Measurements from ENCODE around the gene ZNF511.

ZNF511 gene

DNA sequence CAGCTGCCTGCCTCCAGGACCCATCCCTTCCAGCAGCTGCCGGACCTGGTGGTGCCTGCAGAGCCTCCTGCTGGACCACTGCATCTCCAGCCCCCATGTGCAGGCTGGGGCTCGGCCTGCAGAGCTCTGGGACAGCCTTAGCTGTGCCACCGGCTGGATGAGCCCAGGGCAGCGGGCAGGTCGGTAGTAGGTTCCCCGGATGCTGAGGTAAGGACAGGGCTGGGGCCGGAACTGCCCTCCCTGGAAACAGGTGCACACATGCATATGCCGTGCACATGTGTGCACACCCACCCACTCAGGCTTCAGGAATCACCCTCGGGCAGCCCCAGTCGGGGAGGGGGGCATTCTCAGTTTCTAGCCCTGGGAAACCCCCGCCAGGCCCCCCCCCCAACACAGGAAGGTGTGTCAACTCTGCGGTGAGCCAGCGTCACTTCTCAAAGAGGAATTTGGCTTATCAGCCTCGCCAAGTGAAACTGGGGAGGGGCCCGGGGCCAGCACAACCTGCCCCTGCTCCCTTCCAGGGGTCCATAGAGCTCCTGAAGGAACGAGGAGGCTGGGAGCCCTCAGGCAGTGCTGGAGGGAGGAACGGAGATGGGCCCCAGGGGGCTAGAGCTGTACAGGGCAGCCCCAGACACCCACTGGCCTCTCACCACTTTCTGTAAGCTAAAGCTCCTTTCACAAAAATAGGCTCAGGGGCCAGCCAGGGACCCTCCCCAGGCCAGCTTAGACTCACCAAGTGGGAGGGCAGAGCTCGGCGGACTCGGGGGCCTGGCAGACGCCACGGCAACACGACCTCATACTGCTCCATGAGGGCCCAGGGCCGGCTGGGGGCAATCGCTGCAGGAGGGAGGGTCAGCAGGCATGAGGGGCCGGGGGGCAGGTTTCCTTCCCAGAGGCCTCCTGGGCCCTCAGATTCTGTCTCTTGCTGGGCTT, 33.7 kb upstream of the ZNF511 start:
- DNase-seq = peak; percentile 86

DNA sequence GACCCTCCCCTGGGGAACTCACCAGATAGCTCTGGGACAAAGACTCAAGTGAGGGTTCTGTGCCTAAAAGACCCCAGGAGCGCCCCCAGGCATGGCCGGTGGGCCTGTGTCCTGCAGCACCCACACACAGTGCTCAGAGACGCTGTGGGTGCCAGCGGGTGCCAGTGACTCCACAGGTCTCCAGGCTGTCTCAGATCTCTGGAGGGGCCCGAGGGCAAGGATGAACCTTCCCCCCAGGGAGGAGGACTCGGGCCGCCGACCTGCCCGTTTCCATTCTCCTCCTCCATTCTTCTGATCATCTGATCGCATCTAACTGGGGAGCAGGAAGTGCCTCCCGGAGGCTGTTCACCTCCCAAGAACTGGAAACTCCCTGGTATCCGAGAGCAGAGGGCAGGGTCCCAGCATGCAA, 33.0 kb upstream of the ZNF511 start:
- DNase-seq = peak; percentile 66

DNA sequence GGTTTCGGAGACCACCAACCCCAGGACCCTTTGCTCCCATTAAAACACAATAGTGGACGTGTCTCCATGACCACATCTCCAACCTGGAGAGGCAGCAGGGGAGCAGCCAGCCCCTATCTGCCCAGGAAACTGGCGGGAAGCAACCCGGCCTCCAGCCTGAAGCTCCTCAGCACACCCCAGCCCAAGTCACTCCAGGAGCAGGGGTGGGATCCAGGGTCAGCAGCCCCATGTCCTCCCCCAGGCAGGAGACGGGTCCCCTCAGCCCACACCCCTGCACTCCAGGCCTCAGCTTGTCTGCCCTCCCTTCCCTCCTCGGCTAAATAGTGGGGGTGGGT, 32.6 kb upstream of the ZNF511 start:
- no peak for DNase-seq

DNA sequence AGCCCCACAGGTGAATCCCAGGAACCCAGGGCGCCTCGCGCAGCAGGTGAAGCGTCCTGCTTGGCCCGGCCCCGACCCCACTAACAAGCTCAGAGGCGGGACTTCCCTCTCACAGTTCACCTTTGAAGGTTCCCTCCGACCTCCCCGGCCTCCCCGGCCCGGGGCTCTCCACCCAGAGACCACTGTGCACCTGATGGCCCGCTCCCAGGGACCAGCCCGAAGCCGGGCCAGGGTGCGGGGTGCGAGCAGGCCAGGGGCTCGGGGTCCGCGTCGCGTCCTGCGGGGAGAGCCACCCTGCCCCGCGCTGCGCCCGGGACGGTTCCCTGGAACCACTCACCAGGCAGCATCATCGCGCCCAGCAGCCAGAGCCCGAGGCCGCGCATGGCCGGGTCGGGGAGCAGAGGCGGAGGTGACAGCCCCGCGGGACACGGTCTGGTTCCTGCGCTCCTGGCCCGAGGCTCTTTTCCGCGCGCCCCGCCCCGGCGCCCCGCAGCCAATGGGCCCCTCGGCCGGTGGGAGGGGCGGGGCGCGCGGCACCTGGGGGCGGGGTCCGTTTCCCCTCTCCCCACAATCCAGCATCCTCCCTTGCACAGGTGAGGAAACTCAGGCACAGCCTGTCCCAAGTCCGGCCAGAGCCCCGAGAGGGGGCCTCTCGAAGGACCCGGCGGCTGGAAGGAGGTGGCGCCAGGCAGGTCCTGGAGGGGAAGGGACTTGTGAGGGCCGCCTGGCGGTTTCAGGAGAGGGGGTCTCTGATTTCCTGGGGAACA, 32.1 kb upstream of the ZNF511 start, which contains the start of gene ADAM8:
ADAM8 (minus strand) TSS at position 434 of the 767 bp plus-strand sequence; CDS start at position 383, 51 bp downstream.
- peak; percentile 88 for DNase-seq

DNA sequence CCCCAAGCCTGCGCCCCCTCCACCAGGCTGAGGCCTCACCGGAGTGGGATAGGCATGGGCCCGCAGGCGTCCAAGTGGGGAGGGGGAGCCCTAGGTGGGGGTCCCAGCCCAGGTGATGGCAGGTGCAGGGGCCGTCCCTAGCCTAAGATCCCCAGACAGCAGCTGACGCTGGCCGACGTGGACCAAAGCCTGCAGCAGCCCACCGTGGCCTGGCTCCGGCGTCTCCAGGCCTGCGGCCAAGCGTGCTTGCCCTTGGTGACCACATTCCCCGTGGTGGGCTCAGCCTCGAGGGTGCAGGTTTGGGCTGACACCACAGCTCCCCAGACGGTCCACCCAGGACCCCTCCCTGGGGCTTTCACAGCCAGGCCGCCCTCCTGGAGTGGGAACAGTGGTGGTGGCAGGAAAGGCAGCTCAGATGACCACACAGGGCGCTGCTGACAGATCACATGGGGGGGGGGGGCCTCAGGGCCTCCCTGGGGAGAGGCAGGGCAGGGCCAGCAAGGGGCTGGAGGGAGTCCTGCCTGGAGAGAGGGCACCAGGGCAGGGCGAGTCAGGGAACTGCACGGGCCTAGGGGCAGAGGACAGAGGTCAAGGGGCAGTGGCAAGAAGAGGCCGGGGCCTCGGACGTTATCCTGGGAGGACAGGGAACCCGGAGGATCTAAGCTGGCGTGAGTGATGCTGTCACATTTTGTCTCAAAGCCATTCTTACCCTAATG, 31.3 kb upstream of the ZNF511 start:
- DNase-seq = no peak

DNA sequence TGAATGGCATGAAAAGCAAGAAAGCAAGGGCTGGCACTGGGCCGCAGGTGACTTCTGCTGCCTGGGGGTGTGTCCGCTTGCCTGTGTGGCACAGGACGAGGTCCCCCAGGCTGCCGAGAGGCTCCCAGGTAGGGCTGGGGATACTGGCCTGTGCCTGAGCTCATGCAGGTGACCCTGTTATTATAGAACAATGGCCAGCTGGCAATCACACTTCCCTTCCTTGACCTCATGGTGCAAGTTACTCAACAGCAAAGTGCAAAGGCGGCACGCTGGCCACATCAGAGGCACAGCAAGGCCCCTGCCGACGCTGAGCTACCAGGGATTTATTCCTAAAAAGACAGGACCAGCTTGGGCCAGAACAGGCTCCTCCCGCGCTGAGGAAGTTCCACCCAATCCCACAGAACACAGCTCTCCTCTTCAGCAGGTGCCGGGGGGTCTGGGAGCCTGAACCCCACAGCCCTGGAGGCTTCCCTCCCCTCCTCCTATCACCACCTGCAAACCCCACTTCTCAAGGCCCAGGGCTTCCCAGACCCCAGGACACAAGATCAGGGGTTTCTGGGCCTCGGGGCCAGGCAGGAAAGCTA, 30.6 kb upstream of the ZNF511 start:
- DNase-seq = peak; percentile 20

DNA sequence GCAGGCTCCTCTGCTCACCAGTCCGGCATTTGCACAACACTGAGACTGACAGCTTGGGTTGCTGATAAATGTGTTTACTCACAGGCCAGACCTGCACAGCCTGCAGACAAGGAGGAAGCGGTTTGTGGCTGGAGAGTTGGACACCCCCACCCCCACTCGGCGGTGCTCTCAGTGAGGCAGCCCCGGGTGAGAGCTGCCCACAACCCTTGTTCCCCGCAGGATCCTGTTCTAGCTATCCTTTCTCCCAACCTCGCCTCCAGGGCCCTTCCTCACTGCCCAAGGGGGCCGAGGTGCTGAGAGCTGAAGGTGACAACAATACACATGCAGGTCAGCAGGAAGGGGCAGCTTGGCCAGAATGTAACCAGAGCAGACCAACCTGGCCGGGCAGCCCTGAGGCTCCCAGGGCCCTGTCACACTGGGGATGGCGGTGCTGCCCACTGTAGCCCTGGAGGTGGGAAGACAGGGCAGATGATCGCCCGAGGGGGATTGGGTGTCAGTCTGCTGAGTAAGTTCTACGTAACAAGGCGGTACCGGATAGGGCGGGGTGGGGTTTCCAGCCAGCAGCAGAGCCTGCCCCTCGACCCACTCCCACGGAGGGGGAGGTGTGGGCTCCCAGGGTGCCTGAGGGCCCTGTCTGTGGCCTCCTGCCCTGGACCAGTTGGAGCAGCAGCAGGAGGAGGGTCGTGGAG, 30.0 kb upstream of the ZNF511 start:
- peak; percentile 71 for DNase-seq

DNA sequence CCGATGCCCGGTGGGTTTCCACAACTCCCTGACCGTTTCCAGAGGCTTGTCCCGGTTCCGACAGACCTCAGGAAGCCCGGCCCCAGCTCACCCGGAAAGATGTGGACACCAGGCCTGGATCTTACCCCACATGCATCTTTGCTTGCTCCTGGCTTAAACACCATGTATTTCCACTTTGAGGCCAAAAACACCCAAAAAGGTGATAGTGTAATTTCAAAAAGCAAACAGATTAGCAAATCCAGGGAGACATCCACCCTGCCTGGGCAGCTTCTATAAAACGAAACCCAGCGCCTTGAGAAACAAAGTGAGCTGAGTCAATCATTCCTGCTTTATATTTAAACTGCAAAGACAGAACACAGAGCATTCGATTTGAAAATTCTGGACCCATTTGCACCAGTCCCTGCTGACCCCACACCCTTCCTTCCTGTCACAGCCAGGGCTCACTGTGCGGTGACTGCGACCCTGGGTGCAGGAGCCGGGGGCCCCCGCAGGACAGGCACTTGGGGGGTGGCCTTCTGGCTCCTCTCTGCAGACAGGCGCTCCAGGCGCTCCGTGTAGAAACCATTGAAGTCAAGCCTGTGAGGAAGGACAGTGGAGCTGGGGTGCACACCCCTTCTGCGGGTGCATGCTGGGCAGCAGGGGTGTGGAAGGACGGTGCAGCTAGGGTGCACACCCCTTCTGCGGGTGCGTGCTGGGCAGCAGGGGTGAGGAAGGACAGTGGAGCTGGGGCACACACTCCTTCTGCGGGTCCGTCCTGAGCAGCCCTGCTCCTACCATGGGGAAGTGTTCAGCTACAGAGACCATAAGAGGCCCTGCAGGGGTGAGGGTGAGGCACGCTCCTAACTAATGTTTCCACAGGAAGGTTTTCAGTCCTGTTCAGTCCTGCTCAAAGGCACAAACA, 29.1 kb upstream of the ZNF511 start:
- no peak for DNase-seq

DNA sequence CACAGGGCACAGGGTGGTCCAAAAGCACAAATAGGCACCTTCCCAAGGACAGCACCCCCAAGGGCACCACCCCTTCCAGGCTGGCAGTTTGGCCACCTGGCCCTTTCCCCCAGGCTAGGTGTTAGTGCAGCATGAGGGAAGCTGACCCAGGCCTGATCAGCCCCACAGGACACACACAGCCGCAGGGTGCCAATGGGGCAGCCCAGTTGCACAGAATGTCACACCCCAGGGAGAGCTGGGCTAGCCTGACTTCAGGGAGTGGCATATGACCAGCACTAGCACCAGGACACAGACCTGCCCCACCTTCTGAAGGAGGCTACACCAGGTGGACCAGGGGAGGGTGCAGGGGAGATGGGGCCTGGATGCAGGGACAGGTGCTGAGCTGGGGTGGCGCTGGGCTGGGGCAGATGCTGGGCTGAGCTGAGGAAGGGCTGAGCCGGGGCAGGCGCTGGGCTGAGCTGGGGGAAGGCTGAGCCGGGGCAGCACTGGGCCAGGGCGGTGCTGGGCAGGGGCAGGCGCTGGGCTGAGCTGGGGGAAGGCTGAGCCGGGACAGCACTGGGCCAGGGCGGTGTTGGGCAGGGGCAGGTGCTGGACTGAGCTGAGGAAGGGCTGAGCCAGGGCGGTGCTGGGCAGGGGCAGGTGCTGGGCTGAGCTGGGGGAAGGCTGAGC, 28.2 kb upstream of the ZNF511 start:
- DNase-seq = no peak

DNA sequence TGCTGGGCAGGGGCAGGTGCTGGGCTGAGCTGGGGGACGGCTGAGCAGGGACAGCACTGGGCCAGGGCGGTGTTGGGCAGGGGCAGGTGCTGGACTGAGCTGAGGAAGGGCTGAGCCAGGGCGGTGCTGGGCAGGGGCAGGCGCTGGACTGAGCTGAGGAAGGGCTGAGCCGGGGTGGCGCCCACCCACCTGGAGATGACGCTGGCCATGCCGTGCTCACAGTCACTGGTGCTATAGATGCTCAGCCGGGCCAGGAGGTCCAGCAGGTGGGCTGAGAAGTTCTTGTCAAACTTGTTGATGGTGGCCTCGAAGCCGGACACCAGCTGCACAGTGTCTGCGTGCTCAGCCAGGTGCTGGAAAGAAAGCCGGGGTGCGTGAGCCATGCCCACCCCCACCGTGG, 27.6 kb upstream of the ZNF511 start:
- no peak for DNase-seq

DNA sequence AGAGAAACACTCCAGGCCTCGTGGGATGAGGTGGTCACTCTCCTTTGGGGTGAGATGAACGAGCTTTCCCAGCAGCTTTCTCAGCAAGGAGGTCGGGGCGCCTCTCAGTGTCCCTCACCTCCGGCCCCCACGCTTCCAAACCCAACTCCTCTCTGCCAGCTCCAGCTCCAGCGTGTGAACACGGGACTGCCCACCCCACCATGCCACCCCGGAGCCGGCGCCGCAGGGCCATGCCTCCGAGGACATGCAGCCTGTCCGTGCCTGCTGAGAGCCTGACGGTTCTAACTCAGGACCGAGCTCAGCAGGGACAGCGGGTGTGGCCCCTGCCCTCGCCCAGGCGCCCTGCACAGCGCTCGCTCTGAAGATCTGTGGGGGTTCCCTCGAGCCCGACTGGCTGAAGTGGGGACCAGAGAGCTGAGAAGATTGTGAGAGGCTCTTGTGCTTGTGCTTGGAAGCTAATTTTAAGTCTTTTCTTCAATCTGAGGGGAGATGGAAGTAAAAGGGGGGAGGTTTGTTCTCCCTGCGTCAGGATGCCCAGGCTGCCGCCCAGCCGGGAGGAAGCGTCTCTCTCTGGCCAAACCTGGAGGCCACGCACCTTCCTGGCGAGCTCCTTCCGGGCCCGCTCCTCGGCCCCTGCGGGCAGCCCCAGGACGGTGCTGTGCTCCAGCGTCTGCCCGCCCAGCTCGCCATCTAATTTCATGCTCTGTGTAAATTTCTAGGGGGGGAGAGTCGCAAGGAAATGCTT, 26.9 kb upstream of the ZNF511 start:
- DNase-seq = no peak

DNA sequence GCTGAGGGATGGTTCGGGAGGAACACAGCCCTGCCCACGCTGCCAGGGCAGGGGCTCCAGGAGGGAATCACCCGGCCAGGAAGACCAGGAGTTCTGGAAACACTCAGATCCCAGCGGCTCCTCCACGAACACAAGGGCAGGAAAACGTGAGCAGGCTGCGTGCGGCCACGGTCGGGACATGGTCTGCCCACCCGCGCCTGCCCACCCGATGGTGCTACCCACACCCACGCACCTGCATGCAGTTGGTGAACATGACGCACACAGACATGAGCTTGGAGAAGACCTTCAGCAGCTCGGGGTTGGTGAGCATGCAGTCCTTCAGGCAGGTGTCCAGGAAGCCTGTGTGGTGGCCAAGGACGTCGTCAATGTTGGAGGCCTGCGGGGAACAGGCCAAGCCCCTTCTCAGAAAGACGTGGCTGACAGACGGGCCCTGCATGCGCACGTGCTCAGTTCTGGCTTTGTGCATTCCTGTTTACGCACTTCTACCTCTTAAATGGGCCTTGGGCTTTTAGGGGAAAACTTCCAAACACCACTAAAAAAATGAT, 25.8 kb upstream of the ZNF511 start:
- DNase-seq = no peak

DNA sequence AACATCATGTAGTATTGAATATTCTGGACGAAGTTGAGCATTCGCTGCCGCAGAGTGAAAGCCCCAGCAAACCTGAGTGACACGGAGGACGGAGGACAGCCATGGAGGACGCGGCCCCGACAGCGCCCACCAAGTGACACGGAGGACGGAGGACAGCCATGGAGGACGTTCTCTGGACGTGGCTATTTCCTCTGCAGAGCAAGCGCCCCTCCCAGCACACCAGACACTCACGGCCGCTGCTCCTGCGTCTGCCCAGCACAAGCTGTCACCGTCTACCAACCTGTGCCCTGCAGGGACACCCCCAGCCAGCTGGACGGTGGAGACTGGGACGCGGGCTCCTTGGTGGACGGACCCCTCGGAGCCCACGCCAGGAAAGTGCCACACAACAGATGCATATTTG, 24.8 kb upstream of the ZNF511 start:
- no peak for DNase-seq

DNA sequence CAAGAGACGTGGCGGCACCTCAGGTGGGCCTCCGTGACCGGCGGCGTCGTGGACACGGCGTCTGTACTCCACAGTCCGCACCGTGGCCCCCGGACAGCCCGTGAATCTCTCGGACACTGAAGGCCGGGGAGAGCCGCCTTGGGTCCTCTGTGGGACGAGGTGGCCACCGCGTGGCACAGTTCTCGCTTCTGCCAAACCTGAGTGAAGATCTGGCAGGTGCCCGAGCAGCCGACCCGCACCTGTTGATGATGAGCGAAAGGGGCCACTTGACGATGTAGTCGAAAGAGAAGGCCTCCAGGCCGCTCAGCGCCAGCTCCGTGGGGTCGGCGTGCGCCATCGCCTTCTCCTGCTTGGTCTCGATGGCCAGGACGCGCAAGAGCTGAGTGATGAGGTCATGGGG, 23.5 kb upstream of the ZNF511 start:
- DNase-seq = no peak

DNA sequence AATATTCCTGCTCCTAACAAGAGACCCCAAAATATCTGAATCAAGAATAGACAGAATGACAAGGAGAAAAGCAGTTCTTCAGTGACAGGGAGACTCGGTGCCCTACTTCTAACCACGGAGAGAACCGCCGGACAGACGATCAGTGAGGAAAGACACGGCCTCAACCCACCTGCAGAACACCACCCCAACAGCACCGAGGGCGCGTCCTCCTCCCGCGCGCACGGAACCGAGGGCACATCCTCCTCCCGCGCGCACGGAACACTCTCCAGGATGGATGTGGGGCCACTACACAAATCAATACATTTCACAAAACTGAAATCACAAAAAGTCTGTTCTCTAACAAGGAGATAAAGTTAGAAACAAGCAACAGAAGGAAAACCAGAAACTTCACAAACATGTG, 22.3 kb upstream of the ZNF511 start:
- no peak for DNase-seq

DNA sequence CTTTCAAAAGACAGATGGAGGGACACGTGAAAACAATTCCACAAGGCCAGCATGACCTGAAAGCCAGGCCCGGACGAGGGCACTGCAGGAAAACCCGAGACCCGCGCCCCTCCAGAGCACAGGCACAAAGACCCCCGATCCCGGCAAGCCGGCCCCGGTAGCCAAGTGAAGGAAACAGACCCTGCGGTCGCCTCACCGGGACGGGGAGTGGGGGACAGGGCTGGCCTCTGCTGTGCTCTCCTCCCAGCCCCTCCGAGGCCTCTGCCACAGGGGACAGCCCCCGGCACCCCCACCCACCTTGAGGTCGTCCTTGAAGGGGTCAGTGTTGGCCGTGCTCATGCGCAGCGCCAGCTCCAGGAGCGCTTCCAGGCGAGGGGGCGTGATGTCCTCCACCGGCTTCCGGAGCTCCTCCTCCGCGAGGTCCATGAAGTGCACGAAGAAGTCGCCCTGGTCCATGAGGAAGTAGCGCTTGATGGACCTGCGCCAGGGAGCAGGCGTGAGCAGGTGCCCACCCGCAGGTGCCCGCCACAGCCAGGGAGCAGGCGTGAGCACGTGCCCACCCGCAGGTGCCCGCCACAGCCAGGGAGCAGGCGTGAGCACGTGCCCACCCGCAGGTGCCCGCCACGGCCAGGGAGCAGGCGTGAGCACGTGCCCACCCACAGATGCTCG, 20.7 kb upstream of the ZNF511 start:
- no peak for DNase-seq

DNA sequence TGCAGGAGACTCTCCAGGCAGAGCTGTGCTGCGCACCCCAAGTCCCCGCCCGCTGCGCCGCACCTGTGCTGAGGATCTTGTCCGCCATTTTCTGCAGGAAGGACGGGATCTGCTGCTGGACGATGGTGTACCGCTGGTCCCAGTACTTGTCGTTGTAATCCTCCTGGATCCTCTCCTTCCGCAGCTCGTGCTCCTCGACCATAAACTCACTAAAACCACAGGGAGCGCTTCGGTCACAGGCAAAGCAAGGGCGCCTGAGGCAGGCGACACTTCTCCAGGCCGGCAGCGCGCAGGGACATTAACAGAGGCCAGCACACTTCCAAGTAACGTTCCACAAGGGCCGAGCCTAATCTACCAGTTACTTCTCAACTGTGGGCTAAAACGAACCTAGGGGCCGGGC, 19.0 kb upstream of the ZNF511 start:
- DNase-seq = no peak

DNA sequence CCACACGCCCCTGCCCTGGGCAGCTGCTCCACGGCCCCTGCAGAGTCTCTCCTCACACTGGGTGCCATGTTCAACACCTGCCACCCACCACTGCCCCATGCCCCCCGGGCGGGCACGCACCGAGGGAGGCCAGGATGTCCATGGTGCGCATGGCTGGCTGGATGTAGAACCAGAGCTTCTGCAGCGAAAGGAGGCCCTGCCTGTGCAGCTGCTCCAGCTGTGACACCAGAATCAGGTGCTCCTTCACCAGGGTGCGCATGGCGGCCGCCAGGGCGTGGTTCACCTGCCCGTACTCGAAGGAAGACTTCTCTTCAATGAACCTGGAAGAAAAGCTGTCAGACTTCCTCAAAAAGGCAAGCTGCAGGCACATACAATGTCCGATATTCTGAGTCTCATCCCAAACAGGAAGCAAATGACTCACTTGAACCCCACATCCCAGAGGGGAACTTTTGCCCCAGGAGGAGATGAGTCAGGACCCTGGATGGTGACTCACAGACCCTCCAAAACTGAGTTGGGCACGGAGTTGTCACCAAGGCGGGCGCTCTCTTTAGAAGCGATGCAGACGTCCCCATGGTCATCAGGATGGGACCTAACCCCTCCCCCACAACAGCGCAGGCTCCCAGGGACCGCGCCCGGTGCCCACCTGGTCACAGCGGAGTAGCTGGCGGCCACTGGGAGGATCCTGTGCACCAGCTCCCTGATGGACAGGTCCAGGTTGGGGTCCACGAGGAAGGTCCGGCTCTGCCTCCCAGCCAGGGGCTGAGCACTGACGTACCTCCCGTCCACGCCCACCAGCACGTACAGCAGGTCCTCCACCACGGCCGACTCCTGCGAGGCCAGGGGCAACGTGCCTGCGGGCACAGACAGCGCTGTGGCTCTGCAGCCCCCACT, 15.6 kb upstream of the ZNF511 start:
- DNase-seq = peak; percentile 36

All from CD4-positive, alpha-beta T cell treated with Interleukin-17A for 4 hours (primary cell).